Measurements from ENCODE around the gene DDX60.
A peak's percentile ranks its signal among the peaks of the same experiment; 100 is the strongest.
"Not testable (repeated sequence)": the region's sequence is repeated elsewhere in the genome, so short reads cannot be mapped to it uniquely, and the experiment has no call there.

The DDX60 gene

GRCh38 chr4:168318266-168318895 is at the start of gene DDX60:
TSS of gene DDX60 (minus strand) at chr4:168318752. CDS start at chr4:168311259, 7,493 bp downstream.
- DNase-seq (ENCODE audit: low read depth in 2 of 3, low spot score in 1 of 3): peak; percentile 67 to 71 (median 67)

- no peak for DNase-seq (ENCODE audit: low read depth in 2 of 3, low spot score in 1 of 3)
These were observed 48.5 kb upstream of the DDX60 start for GRCh38 chr4:168367065-168367464.

- DNase-seq (ENCODE audit: low read depth in 2 of 3, low spot score in 1 of 3): no peak
These were observed 43.5 kb upstream of the DDX60 start for GRCh38 chr4:168362025-168362401.

GRCh38 chr4:168361365-168362024 is 42.9 kb upstream of the DDX60 start:
- no peak for DNase-seq (ENCODE audit: low read depth in 2 of 3, low spot score in 1 of 3)

GRCh38 chr4:168360271-168360670 is 41.7 kb upstream of the DDX60 start:
- no peak for DNase-seq (ENCODE audit: low read depth in 2 of 3, low spot score in 1 of 3)

GRCh38 chr4:168357941-168358340 is 39.4 kb upstream of the DDX60 start:
- DNase-seq (ENCODE audit: low read depth in 2 of 3, low spot score in 1 of 3): no peak

GRCh38 chr4:168353746-168354145 is 35.2 kb upstream of the DDX60 start:
- no peak for DNase-seq (ENCODE audit: low read depth in 2 of 3, low spot score in 1 of 3)

- DNase-seq (ENCODE audit: low read depth in 2 of 3, low spot score in 1 of 3): no peak
These were observed 19.0 kb upstream of the DDX60 start for GRCh38 chr4:168337550-168337940.

- no peak for DNase-seq (ENCODE audit: low read depth in 2 of 3, low spot score in 1 of 3)
These were observed 18.4 kb upstream of the DDX60 start for GRCh38 chr4:168336837-168337549.

- no peak for DNase-seq (ENCODE audit: low read depth in 2 of 3, low spot score in 1 of 3)
These were observed 17.1 kb upstream of the DDX60 start for GRCh38 chr4:168335621-168336020.

GRCh38 chr4:168334053-168334452 is 15.5 kb upstream of the DDX60 start:
- DNase-seq (ENCODE audit: low read depth in 2 of 3, low spot score in 1 of 3): no peak

- not testable (repeated sequence) for DNase-seq (ENCODE audit: low read depth in 2 of 3, low spot score in 1 of 3)
These were observed 12.0 kb upstream of the DDX60 start for GRCh38 chr4:168330575-168330974.

- DNase-seq (ENCODE audit: low read depth in 2 of 3, low spot score in 1 of 3): no peak
These were observed 7.0 kb upstream of the DDX60 start for GRCh38 chr4:168325591-168325990.

GRCh38 chr4:168321006-168321405 is 2.5 kb upstream of the DDX60 start:
- no peak for DNase-seq (ENCODE audit: low read depth in 2 of 3, low spot score in 1 of 3)

GRCh38 chr4:168319486-168320019 is 1.0 kb upstream of the DDX60 start:
- no peak for DNase-seq (ENCODE audit: low read depth in 2 of 3, low spot score in 1 of 3)

GRCh38 chr4:168317621-168318020 is 931 bp downstream of the DDX60 start:
- no peak for DNase-seq (ENCODE audit: low read depth in 2 of 3, low spot score in 1 of 3)

GRCh38 chr4:168309781-168310180 is 8.8 kb downstream of the DDX60 start:
- DNase-seq (ENCODE audit: low read depth in 2 of 3, low spot score in 1 of 3): no peak

- no peak for DNase-seq (ENCODE audit: low read depth in 2 of 3, low spot score in 1 of 3)
These were observed 9.6 kb downstream of the DDX60 start for GRCh38 chr4:168308912-168309311.

GRCh38 chr4:168306476-168306875 is 12.1 kb downstream of the DDX60 start:
- DNase-seq (ENCODE audit: low read depth in 2 of 3, low spot score in 1 of 3): no peak

GRCh38 chr4:168304744-168305459 is 13.7 kb downstream of the DDX60 start:
- DNase-seq (ENCODE audit: low read depth in 2 of 3, low spot score in 1 of 3): no peak

GRCh38 chr4:168303430-168303829 is 15.1 kb downstream of the DDX60 start:
- not testable (repeated sequence) for DNase-seq (ENCODE audit: low read depth in 2 of 3, low spot score in 1 of 3)
